AG04450 (cell line): Measurements from ENCODE around the gene CAMK2D. TPM values are rescaled to one million over a fixed set of nuclear protein-coding genes. Genes with fewer than 3 reads are reported as not detected.

Experiments used
- CTCF ChIA-PET: fragments of 300-600, 350-600 bp; formaldehyde crosslinking; extraction: SDS; loops from one replicate; lab custom pipeline; 2022; ENCODE audit warnings: antibody characterized with exemption, inconsistent platforms; lab: Charles Lee
- POLR2A ChIA-PET: fragments of 350-600 bp; formaldehyde crosslinking; extraction: SDS; loops from one replicate; lab custom pipeline; 2021; ENCODE audit warnings: antibody characterized with exemption, inconsistent platforms; lab: Yijun Ruan, JAX
- DNase-seq: peaks from one replicate; pipeline ENCODE4 v3.0.0-alpha.2; 2011; ENCODE audit warnings: low read depth, low spot score
- H3K27ac ChIP-seq: one replicate; pipeline ENCODE4 v1.5.1; 2012; ENCODE audit warnings: low read depth, low read length, control low read depth
- H3K27me3 ChIP-seq: one replicate; pipeline ENCODE4 v1.6.0; 2012; ENCODE audit warnings: low read length; ENCODE audit not compliant: control insufficient read depth, insufficient read depth
- H3K4me3 ChIP-seq: 2 replicates; pipeline ENCODE4 v1.5.1; 2011; ENCODE audit warnings: mild to moderate bottlenecking, low read depth, low read length, control low read depth
- H3K9me3 ChIP-seq: 2 replicates; pipeline ENCODE4 v1.5.1; 2012; ENCODE audit warnings: low read length; ENCODE audit not compliant: control insufficient read depth, insufficient read depth
- CTCF ChIP-seq: IDR thresholded peaks from 2 replicates; pipeline ENCODE4 v1.5.1; 2011; ENCODE audit warnings: low read depth, low read length, control low read depth, inconsistent platforms
- polyA plus RNA-seq: library from polyadenylated mRNA; depleted of rRNA; stranded (reverse); fragments of >200 nt; gene quantifications from 2 replicates; pipeline ENCODE4 v1.2.3, GENCODE V29; 2011

CAMK2D gene
- polyA plus RNA-seq, 1 experiment: 105 TPM

DNA sequence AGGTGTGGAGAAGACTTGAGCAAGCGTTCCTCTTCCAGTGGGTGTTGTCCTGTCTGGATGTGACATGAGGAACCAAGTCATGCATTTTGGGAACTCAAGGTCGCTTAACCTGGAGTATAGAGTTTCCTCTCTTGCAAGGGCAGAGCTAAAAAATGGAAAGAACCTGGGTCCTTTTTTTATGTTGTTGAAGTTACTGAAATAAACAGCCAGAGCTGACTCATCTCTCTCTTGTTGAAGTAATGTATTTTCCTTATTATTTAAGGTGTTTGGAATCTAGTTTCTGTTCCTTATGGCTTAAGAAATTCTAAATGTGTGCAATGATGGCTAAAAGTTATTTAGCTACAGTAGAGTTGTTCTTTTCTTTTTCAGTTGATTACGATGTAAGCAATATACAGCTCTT, 314.5 kb downstream of the CAMK2D start:
- no peak overlapping the region for H3K4me3 ChIP-seq
- no peak for TF ChIP-seq CTCF
- peaks cover 3% of the 10 kb centered on the region; the same call in 1 of the 2 replicates for H3K9me3 ChIP-seq
- no peak overlapping the region for H3K27ac ChIP-seq
- DNase-seq: no peak
- H3K27me3 ChIP-seq: no peaks in the 10 kb centered on the region
- CTCF ChIA-PET: interaction anchor here (1.0 to 1.1 kb wide), 2 partner anchors 30 to 101 kb away, joined by 3 to 5 read pairs; no protein-coding TSS in a partner anchor
- POLR2A ChIA-PET: no interaction called here

DNA sequence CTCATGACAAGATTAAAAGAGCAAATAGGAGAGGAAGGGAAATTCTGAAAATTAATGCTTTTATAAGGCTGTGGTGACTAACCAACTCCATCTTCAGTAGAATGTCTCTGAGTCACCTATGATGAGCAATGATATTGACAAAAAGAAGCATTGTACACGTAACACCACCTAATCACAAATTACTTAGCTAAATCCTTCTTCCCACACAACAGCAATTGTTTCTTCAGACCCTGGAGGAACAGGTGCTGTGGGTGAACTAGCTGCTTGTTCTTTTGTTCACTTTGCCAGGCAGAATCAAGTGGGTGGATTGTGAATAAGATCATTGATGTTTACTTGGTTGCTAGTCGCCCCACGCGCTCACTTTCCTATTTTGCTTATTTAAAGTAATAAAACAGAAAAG, 315.5 kb downstream of the CAMK2D start:
- no peak for DNase-seq
- H3K4me3 ChIP-seq: no peak overlapping the region
- no peak for TF ChIP-seq CTCF
- POLR2A ChIA-PET: no interaction called here
- peak overlapping the region; percentile 59 for H3K27ac ChIP-seq
- CTCF ChIA-PET: interaction anchor here (1.0 to 1.1 kb wide), 2 partner anchors 29 to 102 kb away, joined by 3 to 5 read pairs; no protein-coding TSS in a partner anchor
- peaks cover 3% of the 10 kb centered on the region; the same call in 1 of the 2 replicates for H3K9me3 ChIP-seq
- H3K27me3 ChIP-seq: no peaks in the 10 kb centered on the region

DNA sequence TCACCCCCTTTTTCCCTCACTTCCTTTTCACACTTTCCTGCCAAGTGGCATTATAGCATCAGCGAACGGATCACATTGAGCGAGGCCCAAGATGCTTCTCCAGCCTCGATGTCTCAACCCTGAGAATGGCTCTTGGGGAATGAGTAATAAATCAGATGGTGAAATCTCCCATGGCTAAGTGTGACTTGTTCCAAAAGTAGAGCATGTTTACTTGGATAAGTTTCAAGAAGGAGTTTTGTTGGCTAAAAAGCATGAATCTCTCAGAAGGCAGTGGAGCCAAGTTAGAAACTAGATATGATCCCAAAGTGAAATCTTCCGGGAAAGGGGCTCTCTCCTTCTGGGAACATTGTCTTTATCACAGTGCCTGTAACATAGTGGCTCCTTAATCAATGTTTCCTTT, 316.3 kb downstream of the CAMK2D start:
- TF ChIP-seq CTCF: no peak
- H3K27ac ChIP-seq: peak overlapping the region; percentile 81
- DNase-seq: no peak
- H3K4me3 ChIP-seq: no peak overlapping the region
- POLR2A ChIA-PET: interaction anchor here (1.4 kb wide), 1 partner anchor 8 kb away, joined by 3 read pairs; no protein-coding TSS in a partner anchor
- CTCF ChIA-PET: no interaction called here
- peaks cover 3% of the 10 kb centered on the region; the same call in 1 of the 2 replicates for H3K9me3 ChIP-seq
- no peaks in the 10 kb centered on the region for H3K27me3 ChIP-seq

DNA sequence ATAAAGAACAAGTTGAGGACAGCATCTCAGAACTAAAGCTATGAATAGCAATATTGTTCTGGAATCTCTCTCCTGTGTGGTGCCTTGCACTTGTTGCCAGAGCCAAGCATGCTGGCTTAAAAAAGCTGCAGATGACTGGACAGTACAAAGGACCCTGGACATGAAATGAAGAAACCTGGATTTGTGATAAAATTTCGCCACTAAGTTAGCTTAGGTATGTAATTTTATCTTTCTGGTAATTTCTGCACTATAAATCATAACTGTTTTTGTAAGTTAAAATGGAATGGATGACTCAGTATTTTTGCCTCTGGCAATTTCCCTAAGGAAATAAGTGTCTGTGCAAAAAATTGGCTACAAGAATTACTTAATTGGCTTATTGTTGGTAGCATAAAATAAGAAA, 317.2 kb downstream of the CAMK2D start:
- CTCF ChIA-PET: interaction anchor here (1.3 kb wide), 1 partner anchor 50 kb away, joined by 4 read pairs; no protein-coding TSS in a partner anchor
- no peaks in the 10 kb centered on the region for H3K27me3 ChIP-seq
- POLR2A ChIA-PET: interaction anchor here (1.4 kb wide), 1 partner anchor 9 kb away, joined by 3 read pairs; no protein-coding TSS in a partner anchor
- H3K4me3 ChIP-seq: no peak overlapping the region
- H3K27ac ChIP-seq: no peak overlapping the region
- DNase-seq: no peak
- no peak for TF ChIP-seq CTCF
- peaks cover 3% of the 10 kb centered on the region; the same call in 1 of the 2 replicates for H3K9me3 ChIP-seq

- DNase-seq: no peak
- TF ChIP-seq CTCF: no peak
- ChIA-PET CTCF (interaction anchor here (0.6 to 1.3 kb wide), 2 partner anchors 12 to 48 kb away, joined by 3 to 4 read pairs; no protein-coding TSS in a partner anchor), POLR2A (interaction anchor here (1.0 kb wide), 1 partner anchor 26 kb away, joined by 3 read pairs; no protein-coding TSS in a partner anchor)
- Histone ChIP-seq H3K27ac (no peak overlapping the region), H3K9me3 (peaks cover 3% of the 10 kb centered on the region; the same call in 1 of the 2 replicates), H3K27me3 (no peaks in the 10 kb centered on the region), H3K4me3 (no peak overlapping the region)
Observed at GRCh38 chr4:113442826-113443225, 318.7 kb downstream of the CAMK2D start.
